CD4-positive, CD25-positive, alpha-beta regulatory T cell (primary cell): ENCODE data around the gene IL1A. TPM values are rescaled to one million over a fixed set of nuclear protein-coding genes. Genes with fewer than 3 reads are reported as not detected.
A peak's percentile ranks its signal among the peaks of the same experiment; 100 is the strongest.
"Not testable (repeated sequence)": the region's sequence is repeated elsewhere in the genome, so short reads cannot be mapped to it uniquely, and the experiment has no call there.

Experiments used
- ATAC-seq, 2 donors: fragments of 150-1000 bp; cut with Tn5 transposase; one replicate each; pipeline ENCODE4 v1.10.0; 2021; ENCODE audit warnings: low read depth in 2 of 2, moderate number of reproducible peaks in 2 of 2, moderate library complexity in 1 of 2
- DNase-seq, 3 donors: peaks; one replicate each; pipeline versions ENCODE4 v3.0.0 to v3.0.0-alpha.2; 2012 to 2022; ENCODE audit warnings: mixed read lengths in 1 of 3
- H3K27ac ChIP-seq: one replicate; pipeline ENCODE4 v1.7.0; 2013; ENCODE audit warnings: mild to moderate bottlenecking, low read length; ENCODE audit not compliant: insufficient read depth, poor library complexity, severe bottlenecking
- H3K27me3 ChIP-seq: one replicate; pipeline ENCODE4 v1.7.0; 2013; ENCODE audit warnings: low read length; ENCODE audit not compliant: control insufficient read depth, insufficient read depth
- H3K36me3 ChIP-seq: one replicate; pipeline ENCODE4 v1.7.0; 2013; ENCODE audit warnings: mild to moderate bottlenecking, low read length, moderate library complexity; ENCODE audit not compliant: control insufficient read depth, insufficient read depth
- H3K4me1 ChIP-seq: 2 replicates; pipeline ENCODE4 v1.7.0; 2013; ENCODE audit warnings: mild to moderate bottlenecking, low read length; ENCODE audit not compliant: insufficient read depth, control insufficient read depth, poor library complexity, severe bottlenecking
- H3K4me3 ChIP-seq: one replicate; pipeline ENCODE4 v1.7.0; 2013; ENCODE audit warnings: low read depth, mild to moderate bottlenecking, low read length, moderate library complexity
- H3K9me3 ChIP-seq, 2 experiments: 1 replicate in 1 of 2; 2 replicates in 1 of 2; pipeline ENCODE4 v1.7.0; 2013; ENCODE audit warnings: low read length in 2 of 2, mild to moderate bottlenecking in 1 of 2, moderate library complexity in 1 of 2; ENCODE audit not compliant: control insufficient read depth in 2 of 2
- H3K27ac Mint-ChIP-seq, 3 donors: one replicate each; pipeline ENCODE4 v1.8.0; 2020 to 2022; ENCODE audit warnings: mild to moderate bottlenecking in 3 of 3, mixed read lengths in 3 of 3, moderate library complexity in 2 of 3
- H3K27me3 Mint-ChIP-seq: one replicate; pipeline ENCODE4 v1.8.0; 2022; ENCODE audit warnings: mild to moderate bottlenecking, mixed read lengths
- H3K36me3 Mint-ChIP-seq: one replicate; pipeline ENCODE4 v1.8.0; 2020; ENCODE audit warnings: mixed read lengths
- H3K4me1 Mint-ChIP-seq, 4 donors: one replicate each; pipeline ENCODE4 v1.8.0; 2020 to 2022; ENCODE audit warnings: mixed read lengths in 4 of 4, mild to moderate bottlenecking in 1 of 4
- H3K4me3 Mint-ChIP-seq, 4 donors: one replicate each; pipeline ENCODE4 v1.8.0; 2020 to 2022; ENCODE audit warnings: mild to moderate bottlenecking in 4 of 4, mixed read lengths in 4 of 4, moderate library complexity in 3 of 4
- H3K9me3 Mint-ChIP-seq, 7 donors: one replicate each; pipeline ENCODE4 v1.8.0; 2020 to 2022; ENCODE audit warnings: mixed read lengths in 7 of 7, mild to moderate bottlenecking in 3 of 7, moderate library complexity in 2 of 7
- polyA plus RNA-seq, 4 donors: library from polyadenylated mRNA; unstranded; fragments of 300-500 nt; fragmentation: Illumina TruSeq; gene quantifications; one replicate each; pipeline ENCODE4 v1.2.3, GENCODE V29; 2021
- total RNA-seq: library from RNA; stranded (reverse); gene quantifications from one replicate; pipeline ENCODE4 v1.2.3, GENCODE V29; 2022

Gene IL1A
- total RNA-seq (0.17 TPM), polyA plus RNA-seq (not detected)

GRCh38 chr2:112784199-112785189 lies at the start of gene IL1A:
IL1A (minus strand) TSS chr2:112784493; CDS start chr2:112783770, 723 bp downstream.
- no peaks in the 10 kb centered on the region for H3K4me1 ChIP-seq
- no peaks in the 10 kb centered on the region for H3K27me3 ChIP-seq
- Mint-ChIP-seq H3K9me3 (peaks cover 0 to 2% (median 0%) of the 10 kb centered on the region in 7 donors), H3K36me3 (no peaks in the 10 kb centered on the region), H3K27me3 (no peaks in the 10 kb centered on the region), H3K4me3 (no peak within 1 kb of the TSS), H3K27ac (no peak within 1 kb of the TSS), H3K4me1 (peaks cover 0 to 11% (median 0%) of the 10 kb centered on the region in 4 donors)
- no peak within 1 kb of the TSS for H3K27ac ChIP-seq
- DNase-seq (no peak), ATAC-seq (no peak)
- peak within 1 kb of the TSS; percentile 34 for H3K4me3 ChIP-seq
- no peaks in the 10 kb centered on the region for H3K9me3 ChIP-seq
- no peaks in the 10 kb centered on the region for H3K36me3 ChIP-seq

- Histone ChIP-seq H3K4me3 (no peak overlapping the region), H3K27me3 (peaks cover 2% of the 10 kb centered on the region), H3K36me3 (no peaks in the 10 kb centered on the region), H3K4me1 (no peaks in the 10 kb centered on the region), H3K9me3 (no peaks in the 10 kb centered on the region), H3K27ac (no peak overlapping the region)
- Mint-ChIP-seq H3K4me1 (peaks cover 0 to 2% (median under 1%) of the 10 kb centered on the region in 4 donors), H3K9me3 (no peaks in the 10 kb centered on the region), H3K4me3 (no peak overlapping the region), H3K27me3 (peaks cover 30% of the 10 kb centered on the region), H3K27ac (no peak overlapping the region), H3K36me3 (no peaks in the 10 kb centered on the region)
- no peak for DNase-seq
- no peak for ATAC-seq
These were observed 49.7 kb upstream of the IL1A start for GRCh38 chr2:112833976-112834375.

- DNase-seq, H3K9me3 Mint-ChIP-seq, H3K27ac Mint-ChIP-seq, H3K9me3 ChIP-seq, H3K36me3 ChIP-seq, H3K27me3 ChIP-seq, H3K4me3 ChIP-seq, H3K27ac ChIP-seq, H3K36me3 Mint-ChIP-seq, H3K4me3 Mint-ChIP-seq, H3K4me1 ChIP-seq, H3K4me1 Mint-ChIP-seq, ATAC-seq: not testable (repeated sequence)
- peaks cover 26% of the 10 kb centered on the region for H3K27me3 Mint-ChIP-seq
These were observed 49.3 kb upstream of the IL1A start for GRCh38 chr2:112833639-112833931.

GRCh38 chr2:112832841-112833638 lies 48.7 kb upstream of the IL1A start:
- H3K36me3 ChIP-seq, result no peaks in the 10 kb centered on the region
- no peak overlapping the region for H3K4me3 Mint-ChIP-seq
- no peaks in the 10 kb centered on the region for H3K9me3 Mint-ChIP-seq
- DNase-seq (no peak), ATAC-seq (no peak)
- H3K4me1 ChIP-seq, result no peaks in the 10 kb centered on the region
- H3K9me3 ChIP-seq, result no peaks in the 10 kb centered on the region
- H3K36me3 Mint-ChIP-seq, result no peaks in the 10 kb centered on the region
- no peak overlapping the region for H3K27ac ChIP-seq
- H3K4me1 Mint-ChIP-seq, result peaks cover 0 to 2% (median 0%) of the 10 kb centered on the region in 4 donors
- H3K4me3 ChIP-seq, result no peak overlapping the region
- H3K27ac Mint-ChIP-seq, result no peak overlapping the region
- peaks cover 22% of the 10 kb centered on the region for H3K27me3 Mint-ChIP-seq
- H3K27me3 ChIP-seq, result peaks cover 2% of the 10 kb centered on the region

GRCh38 chr2:112831946-112832840 lies 47.9 kb upstream of the IL1A start:
- no peak overlapping the region for H3K27ac Mint-ChIP-seq
- H3K36me3 Mint-ChIP-seq, result no peaks in the 10 kb centered on the region
- Histone ChIP-seq H3K36me3 (no peaks in the 10 kb centered on the region), H3K27me3 (peaks cover 2% of the 10 kb centered on the region), H3K9me3 (no peaks in the 10 kb centered on the region), H3K4me1 (no peaks in the 10 kb centered on the region), H3K4me3 (no peak overlapping the region), H3K27ac (no peak overlapping the region)
- DNase-seq (no peak), ATAC-seq (no peak)
- H3K9me3 Mint-ChIP-seq, result no peaks in the 10 kb centered on the region
- peaks cover 20% of the 10 kb centered on the region for H3K27me3 Mint-ChIP-seq
- H3K4me3 Mint-ChIP-seq, result no peak overlapping the region
- peaks cover 0 to 2% (median 0%) of the 10 kb centered on the region in 4 donors for H3K4me1 Mint-ChIP-seq

- Mint-ChIP-seq H3K36me3 (no peaks in the 10 kb centered on the region), H3K9me3 (no peaks in the 10 kb centered on the region), H3K4me1 (peaks cover 0 to 2% (median 0%) of the 10 kb centered on the region in 4 donors), H3K27me3 (peaks cover 13% of the 10 kb centered on the region), H3K4me3 (no peak overlapping the region), H3K27ac (peak overlapping the region in 1 of 3 donors; percentile 6)
- H3K36me3 ChIP-seq, result no peaks in the 10 kb centered on the region
- ATAC-seq (no peak), DNase-seq (no peak)
- H3K27ac ChIP-seq, result no peak overlapping the region
- no peaks in the 10 kb centered on the region for H3K9me3 ChIP-seq
- peaks cover 2% of the 10 kb centered on the region for H3K27me3 ChIP-seq
- no peaks in the 10 kb centered on the region for H3K4me1 ChIP-seq
- H3K4me3 ChIP-seq, result no peak overlapping the region
These were observed 47.2 kb upstream of the IL1A start for GRCh38 chr2:112831513-112831845.

- no peak overlapping the region for H3K27ac ChIP-seq
- no peak for DNase-seq
- Mint-ChIP-seq H3K4me1 (peaks cover 0 to 2% (median 0%) of the 10 kb centered on the region in 4 donors), H3K27me3 (peaks cover 10% of the 10 kb centered on the region), H3K9me3 (no peaks in the 10 kb centered on the region), H3K4me3 (no peak overlapping the region), H3K27ac (peak overlapping the region in 1 of 3 donors; percentile 6), H3K36me3 (no peaks in the 10 kb centered on the region)
- no peaks in the 10 kb centered on the region for H3K36me3 ChIP-seq
- no peaks in the 10 kb centered on the region for H3K9me3 ChIP-seq
- no peak for ATAC-seq
- H3K4me3 ChIP-seq, result no peak overlapping the region
- H3K27me3 ChIP-seq, result peaks cover 2% of the 10 kb centered on the region
- no peaks in the 10 kb centered on the region for H3K4me1 ChIP-seq
These were observed 46.6 kb upstream of the IL1A start for GRCh38 chr2:112830682-112831512.
